ENCODE results near the gene CSPG5.

The CSPG5 gene

GRCh38 chr3:47513125-47513929, 65.3 kb downstream of the CSPG5 start, which contains the start of gene ELP6:
ELP6 (minus strand) TSS chr3:47513712; CDS start chr3:47513590, 122 bp downstream.
- peaks cover 0 to 10% of the 10 kb centered on the region in 2 donors for H3K4me1 ChIP-seq (ENCODE audit: control insufficient read depth in 1 of 2, insufficient read depth in 2 of 2, low read length in 2 of 2)
- peak within 1 kb of the TSS; percentile 89 for H3K27ac ChIP-seq (ENCODE audit: low read length)
- no peaks in the 10 kb centered on the region for H3K27me3 ChIP-seq (ENCODE audit: low read depth, low read length)
- H3K4me3 ChIP-seq (ENCODE audit: low read depth in 1 of 2, low read length in 2 of 2) = peak within 1 kb of the TSS; percentile 85 to 88
- peaks cover 6 to 10% of the 10 kb centered on the region in 2 donors for H3K36me3 ChIP-seq (ENCODE audit: control insufficient read depth in 1 of 2, insufficient read depth in 2 of 2, low read length in 2 of 2)
- no peaks in the 10 kb centered on the region for H3K9me3 ChIP-seq (ENCODE audit: control insufficient read depth in 1 of 2, low read length in 2 of 2)

- no peaks in the 10 kb centered on the region for H3K9me3 ChIP-seq (ENCODE audit: control insufficient read depth in 1 of 2, low read length in 2 of 2)
- no peaks in the 10 kb centered on the region for H3K27me3 ChIP-seq (ENCODE audit: low read depth, low read length)
Measured at GRCh38 chr3:47512416-47513124, 66.1 kb downstream of the CSPG5 start.

More at GRCh38 chr3:47512416-47513124, 66.1 kb downstream of the CSPG5 start:
- Histone ChIP-seq H3K27ac (ENCODE audit: low read length) (peak overlapping the region; percentile 89), H3K4me3 (ENCODE audit: low read depth in 1 of 2, low read length in 2 of 2) (peak overlapping the region; percentile 85 to 88), H3K4me1 (ENCODE audit: control insufficient read depth in 1 of 2, insufficient read depth in 2 of 2, low read length in 2 of 2) (peaks cover 0 to 10% of the 10 kb centered on the region in 2 donors), H3K36me3 (ENCODE audit: control insufficient read depth in 1 of 2, insufficient read depth in 2 of 2, low read length in 2 of 2) (peaks cover 10% of the 10 kb centered on the region in 2 donors)
